C4-2B (cell line): ENCODE results near the gene CLIP1.

Experiments used
- ZFX ChIP-seq: fragments of 450-650 bp; IDR thresholded peaks from 2 replicates; pipeline ENCODE4 v1.6.1; 2017
- TF ChIP-seq, protein P1 (sequence below): fragments of 450-650 bp; conservative IDR thresholded peaks from 2 replicates; pipeline ENCODE4 v1.5.1; 2017; ENCODE audit warnings: mild to moderate bottlenecking

DNA sequence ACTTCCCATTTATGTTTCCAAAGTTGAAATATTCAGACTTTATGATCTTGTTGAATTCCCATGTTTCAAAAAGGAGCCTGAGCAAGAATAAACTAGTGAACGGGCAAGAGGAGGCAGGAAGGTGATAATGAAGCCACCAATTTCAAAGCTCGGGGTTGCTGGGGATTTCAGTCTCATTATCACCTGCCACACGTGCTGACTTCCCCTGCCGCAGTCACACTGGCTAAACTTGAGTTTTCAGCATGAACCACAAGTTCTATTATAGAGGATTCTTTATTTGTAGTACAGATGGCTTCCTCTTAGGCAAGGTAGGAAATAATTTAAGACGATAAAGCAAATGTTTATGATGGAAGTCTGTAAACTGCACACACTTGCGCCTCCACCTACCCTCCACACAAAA, 178.5 kb downstream of the CLIP1 start:
- TF ChIP-seq, protein P1, sequence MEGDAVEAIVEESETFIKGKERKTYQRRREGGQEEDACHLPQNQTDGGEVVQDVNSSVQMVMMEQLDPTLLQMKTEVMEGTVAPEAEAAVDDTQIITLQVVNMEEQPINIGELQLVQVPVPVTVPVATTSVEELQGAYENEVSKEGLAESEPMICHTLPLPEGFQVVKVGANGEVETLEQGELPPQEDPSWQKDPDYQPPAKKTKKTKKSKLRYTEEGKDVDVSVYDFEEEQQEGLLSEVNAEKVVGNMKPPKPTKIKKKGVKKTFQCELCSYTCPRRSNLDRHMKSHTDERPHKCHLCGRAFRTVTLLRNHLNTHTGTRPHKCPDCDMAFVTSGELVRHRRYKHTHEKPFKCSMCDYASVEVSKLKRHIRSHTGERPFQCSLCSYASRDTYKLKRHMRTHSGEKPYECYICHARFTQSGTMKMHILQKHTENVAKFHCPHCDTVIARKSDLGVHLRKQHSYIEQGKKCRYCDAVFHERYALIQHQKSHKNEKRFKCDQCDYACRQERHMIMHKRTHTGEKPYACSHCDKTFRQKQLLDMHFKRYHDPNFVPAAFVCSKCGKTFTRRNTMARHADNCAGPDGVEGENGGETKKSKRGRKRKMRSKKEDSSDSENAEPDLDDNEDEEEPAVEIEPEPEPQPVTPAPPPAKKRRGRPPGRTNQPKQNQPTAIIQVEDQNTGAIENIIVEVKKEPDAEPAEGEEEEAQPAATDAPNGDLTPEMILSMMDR, result no peak
- no peak for TF ChIP-seq ZFX
